Testis (tissue), 3 donors: ENCODE data around the gene PDS5A. TPM values are rescaled to one million over a fixed set of nuclear protein-coding genes. Genes with fewer than 3 reads are reported as not detected.

Source experiments
- DNase-seq: peaks from one replicate; pipeline ENCODE4 v3.0.0-alpha.2; 2019
- H3K27ac ChIP-seq, 2 donors: fragments of 200-600 bp; sonication (generic); one replicate each; pipeline ENCODE4 v1.5.1; 2019
- H3K27me3 ChIP-seq: fragments of 200-600 bp; sonication (generic); one replicate; pipeline ENCODE4 v1.5.1; 2019
- H3K36me3 ChIP-seq: fragments of 200-600 bp; sonication (generic); one replicate; pipeline ENCODE4 v1.5.1; 2017; ENCODE audit warnings: low read depth; ENCODE audit errors: missing control alignments
- H3K4me1 ChIP-seq: fragments of 200-600 bp; sonication (generic); one replicate; pipeline ENCODE4 v1.5.1; 2019
- H3K4me3 ChIP-seq, 2 donors: fragments of 200-600 bp; sonication (generic); one replicate each; pipeline ENCODE4 v1.5.1; 2017 to 2019
- H3K9me3 ChIP-seq: fragments of 200-600 bp; sonication (generic); one replicate; pipeline ENCODE4 v1.5.1; 2017
- POLR2A ChIP-seq: fragments of 450-650 bp; IDR thresholded peaks from one replicate; pipeline ENCODE4 v1.6.1; 2017; ENCODE audit warnings: antibody characterized with exemption, mild to moderate bottlenecking, moderate library complexity
- WGBS, 2 donors: methylation state at CpG; one replicate each; pipeline ENCODE4 v1.1.5; 2018; 5-methylcytosine and 5-hydroxymethylcytosine counted together
- intact Hi-C: fragments of 100-400 bp; cut with DNase I; formaldehyde crosslinking; loops from one replicate; pipeline ENCODE4 v1.15.1; 2023; ENCODE audit warnings: low total_unique reads
- polyA plus RNA-seq: library from polyadenylated mRNA; stranded (reverse); fragments of 350-450 nt; fragmentation: Illumina TruSeq; extraction: RNeasy Lipid Tissue Mini Kit (QIAGEN cat#74804); gene quantifications from one replicate; pipeline ENCODE4 v1.2.3, GENCODE V29; 2014; ENCODE audit warnings: low read depth, low replicate concordance; ENCODE audit not compliant: insufficient read depth
- total RNA-seq, 2 donors: library from RNA; depleted of rRNA; stranded (reverse); fragments of >200 nt; gene quantifications; one replicate each; pipeline ENCODE4 v1.2.3, GENCODE V29; 2016
- TF ChIP-seq, protein P1 (sequence below), 3 experiments: fragments of 450-650 bp in 2 of 3; fragments of 200-600 bp in 1 of 3; sonication (generic) in 1 of 3; IDR thresholded peaks; one replicate each; pipeline ENCODE4 v1.5.1; 2016 to 2019; ENCODE audit warnings: antibody characterized with exemption in 3 of 3, mild to moderate bottlenecking in 2 of 3, moderate library complexity in 1 of 3

PDS5A gene
- total and polyA plus RNA-seq, 3 donors from 2014 or later, result 20.7 to 61.7 (median 61.3) TPM

DNA sequence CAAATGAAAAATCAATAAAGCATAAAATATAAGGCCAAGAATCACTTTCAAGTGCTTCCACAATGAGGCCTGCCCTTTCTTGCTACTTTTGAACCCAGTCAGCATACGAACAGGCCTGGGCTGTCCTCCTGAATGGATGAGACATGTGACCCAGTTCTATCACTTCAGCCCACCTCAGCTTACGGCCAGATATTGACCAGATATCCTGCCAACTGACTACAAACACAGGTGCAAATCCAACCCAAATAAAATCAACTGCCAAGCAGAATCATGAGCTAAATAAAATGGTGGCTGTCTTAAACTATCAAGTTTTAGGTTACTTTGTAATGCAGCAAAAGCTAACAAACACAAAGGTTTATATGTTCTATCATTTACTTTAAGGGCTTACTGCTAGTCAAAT lies 53.7 kb downstream of the PDS5A start:
- 75 to 87% methylated on average over 2 of the region's 2 CpGs for WGBS, 2 donors
- Histone ChIP-seq H3K9me3 (no peaks in the 10 kb centered on the region), H3K36me3 (no peaks in the 10 kb centered on the region), H3K27me3 (no peaks in the 10 kb centered on the region), H3K4me3 (no peak overlapping the region), H3K4me1 (no peaks in the 10 kb centered on the region), H3K27ac (no peak overlapping the region)
- TF ChIP-seq POLR2A, result no peak
- TF ChIP-seq, protein P1, sequence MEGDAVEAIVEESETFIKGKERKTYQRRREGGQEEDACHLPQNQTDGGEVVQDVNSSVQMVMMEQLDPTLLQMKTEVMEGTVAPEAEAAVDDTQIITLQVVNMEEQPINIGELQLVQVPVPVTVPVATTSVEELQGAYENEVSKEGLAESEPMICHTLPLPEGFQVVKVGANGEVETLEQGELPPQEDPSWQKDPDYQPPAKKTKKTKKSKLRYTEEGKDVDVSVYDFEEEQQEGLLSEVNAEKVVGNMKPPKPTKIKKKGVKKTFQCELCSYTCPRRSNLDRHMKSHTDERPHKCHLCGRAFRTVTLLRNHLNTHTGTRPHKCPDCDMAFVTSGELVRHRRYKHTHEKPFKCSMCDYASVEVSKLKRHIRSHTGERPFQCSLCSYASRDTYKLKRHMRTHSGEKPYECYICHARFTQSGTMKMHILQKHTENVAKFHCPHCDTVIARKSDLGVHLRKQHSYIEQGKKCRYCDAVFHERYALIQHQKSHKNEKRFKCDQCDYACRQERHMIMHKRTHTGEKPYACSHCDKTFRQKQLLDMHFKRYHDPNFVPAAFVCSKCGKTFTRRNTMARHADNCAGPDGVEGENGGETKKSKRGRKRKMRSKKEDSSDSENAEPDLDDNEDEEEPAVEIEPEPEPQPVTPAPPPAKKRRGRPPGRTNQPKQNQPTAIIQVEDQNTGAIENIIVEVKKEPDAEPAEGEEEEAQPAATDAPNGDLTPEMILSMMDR (IDR thresholded peaks at IDR 0.05), result no peak
- DNase-seq, result no peak
- intact Hi-C loops, result no loop called here

DNA sequence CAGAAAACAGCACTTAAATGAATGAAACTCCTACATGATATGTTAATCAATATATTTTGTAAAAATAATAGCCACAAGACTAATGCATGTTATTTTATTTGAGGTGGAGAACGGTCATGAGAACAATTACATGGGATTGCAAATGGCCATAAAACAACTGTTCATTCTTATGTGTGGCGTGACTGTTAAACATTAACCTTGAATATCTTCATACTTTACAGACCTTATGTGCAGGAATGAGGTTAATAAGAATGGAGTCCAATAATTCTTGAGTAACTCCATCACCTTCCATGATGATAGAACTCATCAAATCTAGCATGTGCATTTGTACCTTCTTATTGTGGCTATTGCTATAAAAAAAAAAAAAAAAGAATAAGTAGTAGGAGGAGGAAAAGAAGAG lies 55.3 kb downstream of the PDS5A start:
- intact Hi-C loops, result no loop called here
- no peak for DNase-seq
- H3K4me1 ChIP-seq, result no peaks in the 10 kb centered on the region
- H3K4me3 ChIP-seq, result no peak overlapping the region
- H3K36me3 ChIP-seq, result no peaks in the 10 kb centered on the region
- TF ChIP-seq, protein P1 (IDR thresholded peaks at IDR 0.05), result no peak
- no peak for TF ChIP-seq POLR2A
- H3K27me3 ChIP-seq, result no peaks in the 10 kb centered on the region
- 94% methylated on average over 2 of the region's 2 CpGs for WGBS, 2 donors
- H3K9me3 ChIP-seq, result no peaks in the 10 kb centered on the region
- H3K27ac ChIP-seq, result no peak overlapping the region

DNA sequence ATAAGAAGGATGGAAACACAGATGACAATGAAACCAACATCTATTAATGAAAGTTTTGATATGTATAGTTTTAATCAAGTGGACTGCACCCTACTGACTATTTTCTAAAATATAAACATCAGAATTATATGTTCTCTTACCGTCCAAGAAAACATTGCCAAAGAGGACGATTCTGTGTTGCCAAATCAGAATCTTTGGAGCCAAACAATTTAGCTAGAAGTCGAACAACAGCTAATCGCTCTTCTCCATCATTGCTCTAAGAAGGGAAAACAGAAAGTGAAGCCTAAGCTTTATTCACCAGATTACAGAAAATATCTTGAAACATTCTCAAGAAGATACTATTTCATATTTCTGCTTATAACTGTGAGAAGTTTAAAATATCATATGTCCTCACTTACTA lies 64.2 kb downstream of the PDS5A start:
- no peak for DNase-seq
- intact Hi-C loops, result no loop called here

DNA sequence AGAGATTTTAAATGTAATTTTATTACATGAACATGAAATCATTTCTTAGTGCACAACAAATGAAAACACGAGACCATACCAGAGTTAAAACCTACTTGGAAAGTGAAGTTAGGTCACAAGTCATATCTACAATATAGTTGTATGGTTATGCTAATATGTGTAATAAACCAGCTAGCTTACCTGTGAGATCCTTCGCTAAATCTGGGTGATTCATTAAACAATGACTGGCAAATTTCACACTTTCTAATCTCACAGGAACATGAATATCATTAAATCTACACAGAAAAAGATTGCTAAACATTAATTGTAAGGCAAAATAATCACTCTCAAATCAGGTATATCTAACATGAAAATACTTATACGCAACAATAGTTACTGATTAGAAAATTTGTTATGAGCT lies 67.6 kb downstream of the PDS5A start:
- TF ChIP-seq, protein P1 (IDR thresholded peaks at IDR 0.05), result no peak
- no peak for TF ChIP-seq POLR2A
- Histone ChIP-seq H3K36me3 (no peaks in the 10 kb centered on the region), H3K27ac (no peak overlapping the region), H3K4me1 (no peaks in the 10 kb centered on the region), H3K27me3 (no peaks in the 10 kb centered on the region), H3K9me3 (no peaks in the 10 kb centered on the region), H3K4me3 (no peak overlapping the region)
- DNase-seq, result no peak
- WGBS, 2 donors, result 93 to 94% methylated on average over 3 of the region's 3 CpGs
- intact Hi-C loops, result no loop called here

More for the DNA sequence above, 64.2 kb downstream of the PDS5A start:
- no peaks in the 10 kb centered on the region for H3K27me3 ChIP-seq
- H3K36me3 ChIP-seq, result no peaks in the 10 kb centered on the region
- no peaks in the 10 kb centered on the region for H3K4me1 ChIP-seq
- TF ChIP-seq, protein P1 (IDR thresholded peaks at IDR 0.05), result no peak
- TF ChIP-seq POLR2A, result no peak
- 68 to 76% methylated on average over 4 of the region's 4 CpGs for WGBS, 2 donors
- H3K9me3 ChIP-seq, result no peaks in the 10 kb centered on the region
- no peak overlapping the region for H3K4me3 ChIP-seq
- no peak overlapping the region for H3K27ac ChIP-seq

DNA sequence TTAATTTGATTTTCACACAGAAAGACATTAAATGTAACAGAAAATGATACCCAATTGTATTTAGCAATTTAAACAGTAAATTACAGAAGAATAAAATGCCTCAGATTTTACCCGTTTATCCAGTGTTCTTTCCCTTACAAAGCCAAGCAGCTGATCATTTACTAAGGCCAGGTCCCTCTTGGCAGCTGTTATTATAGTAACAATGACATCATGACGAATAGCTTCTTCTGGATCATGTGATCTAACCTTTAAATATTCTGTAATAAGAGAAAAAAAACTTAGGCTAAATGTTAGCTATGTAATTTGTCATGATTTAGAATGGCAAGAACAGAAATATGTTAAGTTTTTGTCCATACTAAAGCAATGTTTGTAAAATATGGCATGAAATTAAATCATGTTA lies 69.4 kb downstream of the PDS5A start:
- WGBS, 2 donors, result 85 to 90% methylated on average over 2 of the region's 2 CpGs
- no peak for DNase-seq
- Histone ChIP-seq H3K27me3 (no peaks in the 10 kb centered on the region), H3K4me3 (no peak overlapping the region), H3K27ac (no peak overlapping the region), H3K36me3 (no peaks in the 10 kb centered on the region), H3K9me3 (no peaks in the 10 kb centered on the region), H3K4me1 (no peaks in the 10 kb centered on the region)
- intact Hi-C loops, result no loop called here
- TF ChIP-seq, protein P1 (IDR thresholded peaks at IDR 0.05), result no peak
- TF ChIP-seq POLR2A, result no peak
